GM18508 (cell line): ENCODE measurements around the gene RTF1.
"Not testable (repeated sequence)": the region's sequence is repeated elsewhere in the genome, so short reads cannot be mapped to it uniquely, and the experiment has no call there.

Experiments used
- ATAC-seq: cut with Tn5 transposase; IDR thresholded peaks from one replicate; pipeline ENCODE4 v1.9.1; 2021; ENCODE audit warnings: moderate number of reproducible peaks; ENCODE audit not compliant: insufficient read depth, unreplicated experiment

RTF1 gene

GRCh38 chr15:41416742-41417417 lies at the start of gene RTF1:
Gene RTF1 (plus strand): TSS chr15:41417095. CDS start chr15:41417116, 21 bp downstream.
- peak; percentile 52 for ATAC-seq

- ATAC-seq: no peak
Measured at GRCh38 chr15:41367418-41367817, 49.5 kb upstream of the RTF1 start.

- no peak for ATAC-seq
Measured at GRCh38 chr15:41377978-41378377, 38.9 kb upstream of the RTF1 start.

- not testable (repeated sequence) for ATAC-seq
Measured at GRCh38 chr15:41383974-41384749, 32.7 kb upstream of the RTF1 start.

- ATAC-seq: no peak
Measured at GRCh38 chr15:41387646-41388045, 29.2 kb upstream of the RTF1 start.

- no peak for ATAC-seq
Measured at GRCh38 chr15:41392659-41393058, 24.2 kb upstream of the RTF1 start.

GRCh38 chr15:41394924-41395323 lies 22.0 kb upstream of the RTF1 start:
- ATAC-seq: no peak

- ATAC-seq: no peak
Measured at GRCh38 chr15:41396111-41396510, 20.8 kb upstream of the RTF1 start.

- ATAC-seq: no peak
Measured at GRCh38 chr15:41401904-41402267, 15.0 kb upstream of the RTF1 start.

GRCh38 chr15:41407341-41407740 lies 9.6 kb upstream of the RTF1 start:
- no peak for ATAC-seq

- ATAC-seq: no peak
Measured at GRCh38 chr15:41408234-41408641, 8.7 kb upstream of the RTF1 start.

- ATAC-seq: no peak
Measured at GRCh38 chr15:41411031-41411430, 5.9 kb upstream of the RTF1 start.

- ATAC-seq: no peak
Measured at GRCh38 chr15:41411441-41411840, 5.5 kb upstream of the RTF1 start.

GRCh38 chr15:41416128-41416741 lies 660 bp upstream of the RTF1 start:
- no peak for ATAC-seq

GRCh38 chr15:41417418-41418195 lies 712 bp downstream of the RTF1 start:
- peak; percentile 9 for ATAC-seq

- ATAC-seq: peak; percentile 72
Measured at GRCh38 chr15:41423979-41424659, 7.2 kb downstream of the RTF1 start.

- ATAC-seq: no peak
Measured at GRCh38 chr15:41424809-41425208, 7.9 kb downstream of the RTF1 start.

- ATAC-seq: not testable (repeated sequence)
Measured at GRCh38 chr15:41425907-41426306, 9.0 kb downstream of the RTF1 start.

GRCh38 chr15:41429003-41429890 lies 12.4 kb downstream of the RTF1 start:
- ATAC-seq: peak; percentile 69
